GM12891 (cell line): ENCODE results near the gene CBLB.

ENCODE experiments used
- POLR2AphosphoS5 ChIP-seq: IDR thresholded peaks from 2 replicates; pipeline ENCODE4 v1.6.1; 2011; ENCODE audit warnings: low read depth, low read length, control low read depth
- SPI1 ChIP-seq: IDR thresholded peaks from 2 replicates; pipeline ENCODE4 v1.6.1; 2011; ENCODE audit warnings: low read depth, low read length, control low read depth
- TAF1 ChIP-seq: IDR thresholded peaks from 2 replicates; pipeline ENCODE4 v1.6.1; 2011; ENCODE audit warnings: low read depth, low read length, control low read depth

DNA sequence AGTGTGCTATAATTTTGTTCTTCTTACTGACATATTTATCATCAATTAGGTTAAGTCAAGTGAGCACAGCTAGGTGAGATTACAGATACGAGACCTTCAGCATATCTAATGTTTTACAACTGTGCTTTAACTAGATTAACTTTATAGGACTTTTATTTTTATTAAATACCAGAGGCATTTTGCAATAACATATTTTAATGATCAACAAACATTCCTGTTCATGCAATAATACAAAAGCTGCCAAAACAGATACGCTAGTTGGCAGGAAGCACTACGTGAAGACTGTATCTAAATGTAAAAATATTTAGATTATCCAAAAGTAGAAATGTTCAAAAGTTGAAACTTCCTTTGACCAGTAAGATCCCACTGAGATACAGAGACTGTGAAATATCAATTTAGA lies 139.1 kb downstream of the CBLB start:
- TF ChIP-seq TAF1 (no peak), SPI1 (no peak), POLR2AphosphoS5 (no peak)
